HCT116 (cell line): Measurements from ENCODE around the gene GPR39. TPM values are rescaled to one million over a fixed set of nuclear protein-coding genes. Genes with fewer than 3 reads are reported as not detected.

Experiments
- ATAC-seq: fragments of 200-7000 bp; cut with Tn5 transposase; 2 replicates; pipeline ENCODE4 v1.9.1; 2020; ENCODE audit warnings: mild to moderate bottlenecking, moderate library complexity
- BruUV-seq: library from RNA; stranded (reverse); fragments of 400-500 nt; replicated peaks from 2 replicates; lab custom pipeline; 2021; lab: Mats Ljungman, UMichigan
- CTCF ChIA-PET: fragments of 300-600 bp; sonication (Branson Sonifier 250); formaldehyde crosslinking; loops from one replicate; lab custom pipeline; 2021; ENCODE audit warnings: antibody characterized with exemption; lab: Charles Lee
- POLR2A ChIA-PET: fragments of 300-600, 350-600 bp; sonication (Branson Sonifier 250); formaldehyde crosslinking; loops from one replicate; lab custom pipeline; 2021; ENCODE audit warnings: antibody characterized with exemption; lab: Charles Lee
- RAD21 ChIA-PET, 2 experiments: fragments of 300-600 bp; sonication (Branson Sonifier 250); formaldehyde crosslinking; loops; one replicate each; lab custom pipeline; 2023; ENCODE audit warnings: low total read pairs in 2 of 2; ENCODE audit not compliant: uncharacterized antibody in 2 of 2, unreplicated experiment in 2 of 2, low non-redundant PET in 1 of 2; lab: Charles Lee
- DNase-seq: peaks from one replicate; pipeline ENCODE4 v3.0.0-alpha.2; 2010; ENCODE audit warnings: low read depth, low spot score
- H2AFZ ChIP-seq: fragments of 200-600 bp; shearing (Covaris generic), sonication (generic); 2 replicates; pipeline ENCODE4 v1.6.1; 2017; ENCODE audit warnings: low read depth, mixed run types, mixed read lengths, antibody characterized with exemption, low read length; ENCODE audit not compliant: poor library complexity, severe bottlenecking
- H3K27ac ChIP-seq: 2 replicates; pipeline ENCODE4 v1.5.1; 2012; ENCODE audit warnings: low read depth, low read length
- H3K27me3 ChIP-seq: fragments of 200-600 bp; sonication (generic); 2 replicates; pipeline ENCODE4 v1.6.1; 2016; ENCODE audit warnings: mixed run types, low read length, mixed read lengths; ENCODE audit not compliant: insufficient read depth
- H3K36me3 ChIP-seq, 2 experiments: fragments of 200-500 bp in 1 of 2; fragments of 200-600 bp in 1 of 2; sonication (Bioruptor generic) in 1 of 2; sonication (generic) in 1 of 2; 2 replicates each; pipeline versions ENCODE4 v1.5.1 to v1.6.1; 2014 to 2016; ENCODE audit warnings: low read length in 2 of 2, inconsistent platforms in 1 of 2, mixed read lengths in 1 of 2, mixed run types in 1 of 2; ENCODE audit not compliant: insufficient read depth in 2 of 2, control insufficient read depth in 1 of 2
- H3K4me1 ChIP-seq, 2 experiments: fragments of 200-600 bp in 1 of 2; sonication (generic) in 1 of 2; 2 replicates each; pipeline versions ENCODE4 v1.5.1 to v1.6.1; 2012 to 2017; ENCODE audit warnings: low read length in 2 of 2, inconsistent platforms in 1 of 2, mild to moderate bottlenecking in 1 of 2, mixed read lengths in 1 of 2, mixed run types in 1 of 2, moderate library complexity in 1 of 2; ENCODE audit not compliant: insufficient read depth in 2 of 2, control insufficient read depth in 1 of 2
- H3K4me2 ChIP-seq: fragments of 200-600 bp; sonication (generic); 2 replicates; pipeline ENCODE4 v1.6.1; 2017; ENCODE audit warnings: mixed run types, low read length, mixed read lengths
- H3K4me3 ChIP-seq, 2 experiments: fragments of 200-600 bp in 1 of 2; sonication (generic) in 1 of 2; replicated peaks in 1 of 2; 2 replicates each; pipeline ENCODE4 v1.5.1; 2011 to 2016; ENCODE audit warnings: low read length in 2 of 2, control low read depth in 1 of 2, low read depth in 1 of 2, mild to moderate bottlenecking in 1 of 2, mixed read lengths in 1 of 2, mixed run types in 1 of 2
- H3K79me2 ChIP-seq: fragments of 200-600 bp; sonication (generic); 2 replicates; pipeline ENCODE4 v1.6.1; 2017; ENCODE audit warnings: mild to moderate bottlenecking, mixed run types, low read length, moderate library complexity, mixed read lengths; ENCODE audit not compliant: insufficient read depth
- H3K9ac ChIP-seq: fragments of 200-600 bp; sonication (generic); 2 replicates; pipeline ENCODE4 v1.6.1; 2016; ENCODE audit warnings: low read length, mixed read lengths
- H3K9me2 ChIP-seq: fragments of 200-600 bp; sonication (generic), shearing (Covaris generic); 2 replicates; pipeline ENCODE4 v1.6.1; 2017; ENCODE audit warnings: mixed run types, mild to moderate bottlenecking, moderate library complexity; ENCODE audit not compliant: insufficient read depth
- H3K9me3 ChIP-seq, 2 experiments: fragments of 200-500 bp in 1 of 2; fragments of 200-600 bp in 1 of 2; sonication (Bioruptor generic) in 1 of 2; sonication (generic) in 1 of 2; 2 replicates each; pipeline ENCODE4 v1.6.1; 2014 to 2017; ENCODE audit warnings: low read length in 2 of 2, mixed read lengths in 2 of 2, inconsistent platforms in 1 of 2, low read depth in 1 of 2, mild to moderate bottlenecking in 1 of 2, mixed run types in 1 of 2, moderate library complexity in 1 of 2; ENCODE audit not compliant: control insufficient read depth in 1 of 2, insufficient read depth in 1 of 2
- H4K20me1 ChIP-seq: fragments of 200-600 bp; sonication (generic), shearing (Covaris generic); 2 replicates; pipeline ENCODE4 v1.6.1; 2017; ENCODE audit warnings: mixed run types, mild to moderate bottlenecking, moderate library complexity; ENCODE audit not compliant: insufficient read depth
- ATF3 ChIP-seq: IDR thresholded peaks from 2 replicates; pipeline ENCODE4 v1.6.1; 2012
- CEBPB ChIP-seq: IDR thresholded peaks from 2 replicates; pipeline ENCODE4 v1.6.1; 2012; ENCODE audit warnings: low read depth
- CTCF ChIP-seq, 3 experiments: fragments of 200-600 bp in 1 of 3; sonication (generic) in 1 of 3; IDR thresholded peaks in 2 of 3; conservative IDR thresholded peaks in 1 of 3; 2 replicates each; pipeline ENCODE4 v1.5.1; 2012 to 2017; ENCODE audit warnings: low read depth in 2 of 3, low read length in 2 of 3, antibody characterized with exemption in 1 of 3, borderline replicate concordance in 1 of 3, control low read depth in 1 of 3, mild to moderate bottlenecking in 1 of 3, mixed read lengths in 1 of 3, mixed run types in 1 of 3, moderate library complexity in 1 of 3; ENCODE audit not compliant: insufficient read depth in 1 of 3
- EGR1 ChIP-seq: IDR thresholded peaks from 2 replicates; pipeline ENCODE4 v1.6.1; 2012; ENCODE audit warnings: low read depth
- ELF1 ChIP-seq: IDR thresholded peaks from 2 replicates; pipeline ENCODE4 v1.6.1; 2012; ENCODE audit warnings: low read depth, borderline replicate concordance
- EZH2 ChIP-seq: fragments of 200-600 bp; sonication (generic); IDR thresholded peaks from 2 replicates; pipeline ENCODE4 v1.6.1; 2017; ENCODE audit warnings: antibody characterized with exemption, mixed run types
- EZH2phosphoT487 ChIP-seq: fragments of 200-600 bp; IDR thresholded peaks from 2 replicates; pipeline ENCODE4 v1.6.1; 2018; ENCODE audit warnings: antibody characterized with exemption, borderline replicate concordance
- FOSL1 ChIP-seq: IDR thresholded peaks from 2 replicates; pipeline ENCODE4 v1.6.1; 2012; ENCODE audit warnings: low read depth
- POLR2AphosphoS5 ChIP-seq: IDR thresholded peaks from 2 replicates; pipeline ENCODE4 v1.6.1; 2011; ENCODE audit warnings: mild to moderate bottlenecking, low read depth, low read length, moderate library complexity
- RAD21 ChIP-seq: IDR thresholded peaks from 2 replicates; pipeline ENCODE4 v1.6.1; 2012; ENCODE audit warnings: low read depth, mild to moderate bottlenecking
- REST ChIP-seq: IDR thresholded peaks from 2 replicates; pipeline ENCODE4 v1.6.1; 2012; ENCODE audit warnings: low read depth
- SIN3A ChIP-seq: IDR thresholded peaks from 2 replicates; pipeline ENCODE4 v1.6.1; 2012; ENCODE audit warnings: low read depth
- SRF ChIP-seq: IDR thresholded peaks from 2 replicates; pipeline ENCODE4 v1.6.1; 2012; ENCODE audit warnings: low read depth
- TCF7L2 ChIP-seq: IDR thresholded peaks from 2 replicates; pipeline ENCODE4 v1.7.0; 2011; ENCODE audit warnings: borderline replicate concordance, inconsistent platforms; ENCODE audit not compliant: insufficient read depth, insufficient read length; ENCODE audit errors: extremely low read depth
- YY1 ChIP-seq: IDR thresholded peaks from 2 replicates; pipeline ENCODE4 v1.6.1; 2011; ENCODE audit warnings: low read length, low read depth, moderate library complexity, mild to moderate bottlenecking; ENCODE audit not compliant: insufficient replicate concordance; ENCODE audit errors: extremely low read depth
- ZBTB33 ChIP-seq: IDR thresholded peaks from 2 replicates; pipeline ENCODE4 v1.6.1; 2011; ENCODE audit warnings: mild to moderate bottlenecking, low read length, moderate library complexity; ENCODE audit not compliant: insufficient replicate concordance; ENCODE audit errors: extremely low read depth
- intact Hi-C: fragments of 100-400 bp; cut with micrococcal nuclease; formaldehyde crosslinking; loops from 2 replicates; pipeline ENCODE4 v1.10.0; 2022
- total RNA-seq: library from RNA; stranded (reverse); gene quantifications from one replicate; pipeline ENCODE4 v1.2.1, GENCODE V29; 2021; ENCODE audit not compliant: unreplicated experiment

The GPR39 gene
- total RNA-seq, 1 experiment from 2014 or later: 5.1 TPM

GRCh38 chr2:132562245-132562644, 145.6 kb downstream of the GPR39 start:
- no peak overlapping the region for H3K9ac ChIP-seq
- BruUV-seq: no TSS peak
- H4K20me1 ChIP-seq: no peaks in the 10 kb centered on the region
- H3K9me3 ChIP-seq: no peaks in the 10 kb centered on the region
- no peaks in the 10 kb centered on the region for H3K79me2 ChIP-seq
- no peak overlapping the region for H3K27ac ChIP-seq
- intact Hi-C loops: no loop called here
- RAD21 ChIA-PET: no interaction called here
- no peak overlapping the region for H2AFZ ChIP-seq
- CTCF ChIA-PET: interaction anchor here (1.7 kb wide), 1 partner anchor 15 kb away, joined by 3 read pairs; no protein-coding TSS in a partner anchor
- no peak overlapping the region for H3K4me2 ChIP-seq
- no peaks in the 10 kb centered on the region for H3K36me3 ChIP-seq
- no peak for DNase-seq
- H3K4me1 ChIP-seq: no peaks in the 10 kb centered on the region
- H3K9me2 ChIP-seq: no peaks in the 10 kb centered on the region
- H3K4me3 ChIP-seq: no peak overlapping the region
- TF ChIP-seq CTCF (IDR thresholded peaks at IDR 0.05 in 2 of 3, conservative IDR thresholded peaks at IDR 0.05 in 1 of 3; ENCODE audit: borderline replicate concordance in 1 of 3, insufficient read depth in 1 of 3, low read depth in 2 of 3, low read length in 2 of 3) (no peak), CEBPB (no peak), TCF7L2 (no peak), FOSL1 (no peak), REST (no peak), RAD21 (no peak), SIN3A (no peak), ZBTB33 (no peak), ATF3 (no peak), POLR2AphosphoS5 (no peak), EGR1 (no peak), YY1 (no peak), EZH2 (no peak), ELF1 (no peak), EZH2phosphoT487 (no peak), SRF (no peak)
- ATAC-seq: no peak
- POLR2A ChIA-PET: no interaction called here
- no peaks in the 10 kb centered on the region for H3K27me3 ChIP-seq
